Activated T-cell treated with anti-CD3 and anti-CD28 coated beads, Interleukin-2, amount 50 U/mL, for 24 hours (primary cell): ENCODE data around the gene RABGAP1L.
"Not testable (repeated sequence)": the region's sequence is repeated elsewhere in the genome, so short reads cannot be mapped to it uniquely, and the experiment has no call there.

Experiments used
- DNase-seq: peaks from one replicate; pipeline ENCODE4 v3.0.0-alpha.2; 2020
- H3K27ac Mint-ChIP-seq: 2 replicates; pipeline ENCODE4 v1.8.0; 2020; ENCODE audit warnings: mild to moderate bottlenecking, mixed read lengths
- H3K27me3 Mint-ChIP-seq: 2 replicates; pipeline ENCODE4 v1.8.0; 2020; ENCODE audit warnings: mixed read lengths
- H3K36me3 Mint-ChIP-seq: 2 replicates; pipeline ENCODE4 v1.8.0; 2020; ENCODE audit warnings: low read depth, mixed read lengths
- H3K4me1 Mint-ChIP-seq: 2 replicates; pipeline ENCODE4 v1.8.0; 2020; ENCODE audit warnings: low read depth, mixed read lengths
- H3K4me3 Mint-ChIP-seq: 2 replicates; pipeline ENCODE4 v1.8.0; 2020; ENCODE audit warnings: mild to moderate bottlenecking, moderate library complexity, mixed read lengths
- H3K9me3 Mint-ChIP-seq: 2 replicates; pipeline ENCODE4 v1.8.0; 2020; ENCODE audit warnings: mixed read lengths

The RABGAP1L gene

GRCh38 chr1:174626031-174627025 is 467.0 kb downstream of the RABGAP1L start:
- Mint-ChIP-seq H3K4me1 (no peaks in the 10 kb centered on the region), H3K27ac (no peak overlapping the region), H3K36me3 (peaks cover 22% of the 10 kb centered on the region), H3K4me3 (no peak overlapping the region), H3K9me3 (peaks cover 9% of the 10 kb centered on the region), H3K27me3 (no peaks in the 10 kb centered on the region)
- DNase-seq, result no peak

DNA sequence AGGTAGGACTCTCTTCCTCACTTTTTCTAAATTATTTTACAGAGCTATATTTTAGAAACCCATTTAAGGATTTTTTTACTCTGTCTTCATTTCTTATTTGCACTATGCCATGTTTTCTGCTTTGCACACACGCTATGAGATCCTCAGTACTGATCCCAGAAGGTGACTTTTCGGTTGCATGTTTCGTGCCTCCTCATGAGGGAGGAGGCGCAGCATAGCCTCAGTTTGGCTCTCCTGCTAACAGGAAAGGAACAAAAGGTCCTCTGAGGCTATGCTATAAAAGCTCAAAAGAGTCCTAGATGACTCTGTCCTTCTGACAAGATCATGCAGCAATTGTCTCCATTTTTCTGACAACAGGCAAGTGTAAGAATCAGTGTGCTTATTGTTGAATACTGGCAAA is 478.2 kb downstream of the RABGAP1L start:
- Mint-ChIP-seq H3K4me3 (no peak overlapping the region), H3K36me3 (peaks cover 24% of the 10 kb centered on the region), H3K27me3 (no peaks in the 10 kb centered on the region), H3K4me1 (no peaks in the 10 kb centered on the region), H3K9me3 (no peaks in the 10 kb centered on the region), H3K27ac (no peak overlapping the region)
- no peak for DNase-seq

GRCh38 chr1:174639461-174639860 is 480.1 kb downstream of the RABGAP1L start:
- Mint-ChIP-seq H3K27ac (no peak overlapping the region), H3K4me1 (no peaks in the 10 kb centered on the region), H3K27me3 (no peaks in the 10 kb centered on the region), H3K36me3 (peaks cover 21% of the 10 kb centered on the region), H3K9me3 (no peaks in the 10 kb centered on the region), H3K4me3 (no peak overlapping the region)
- no peak for DNase-seq

DNA sequence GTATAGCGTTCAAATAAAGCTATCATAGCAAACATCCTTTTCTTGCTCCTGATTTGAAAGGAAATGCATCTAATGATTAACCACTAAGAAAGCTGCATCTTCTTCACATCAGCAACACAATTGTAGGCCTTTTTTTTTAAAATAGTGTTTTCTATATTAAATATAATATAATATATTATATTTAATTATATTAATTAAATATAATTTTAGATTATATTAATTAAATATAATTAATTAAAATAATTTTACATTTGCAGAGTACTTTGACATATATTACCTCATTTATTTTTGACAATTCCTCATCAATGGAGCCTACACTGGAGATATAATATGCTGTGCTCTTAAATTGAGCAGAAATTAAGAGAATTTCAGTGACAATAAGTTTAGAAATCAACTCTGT is 481.5 kb downstream of the RABGAP1L start:
- Mint-ChIP-seq H3K4me3 (no peak overlapping the region), H3K4me1 (no peaks in the 10 kb centered on the region), H3K27me3 (no peaks in the 10 kb centered on the region), H3K27ac (no peak overlapping the region), H3K9me3 (no peaks in the 10 kb centered on the region), H3K36me3 (peaks cover 27% of the 10 kb centered on the region)
- no peak for DNase-seq

DNA sequence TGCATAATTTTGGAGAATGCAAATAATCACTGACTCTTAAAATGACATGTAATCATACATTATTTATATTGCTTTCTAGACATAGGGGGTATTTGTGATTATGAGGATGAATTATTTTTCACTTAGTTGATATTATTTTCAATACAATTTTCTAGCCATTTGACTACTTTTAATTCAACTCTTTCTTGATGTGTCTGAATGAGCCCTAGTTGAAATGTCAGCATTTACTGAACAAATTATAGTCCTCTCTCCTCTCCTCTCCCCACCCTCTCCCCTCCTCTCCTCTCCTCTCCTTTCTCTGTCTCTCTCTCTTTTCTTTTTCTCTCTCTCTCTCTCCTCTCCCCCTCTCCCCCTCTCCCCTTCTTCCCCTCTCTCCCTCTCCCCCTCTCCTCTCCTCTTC is 483.1 kb downstream of the RABGAP1L start:
- H3K4me1 Mint-ChIP-seq, result no peaks in the 10 kb centered on the region
- peaks cover 20% of the 10 kb centered on the region for H3K36me3 Mint-ChIP-seq
- H3K27ac Mint-ChIP-seq, result no peak overlapping the region
- H3K4me3 Mint-ChIP-seq, result no peak overlapping the region
- H3K9me3 Mint-ChIP-seq, result no peaks in the 10 kb centered on the region
- H3K27me3 Mint-ChIP-seq, result no peaks in the 10 kb centered on the region
- DNase-seq, result no peak

- Mint-ChIP-seq H3K36me3 (peaks cover 14% of the 10 kb centered on the region), H3K9me3 (peaks cover 2% of the 10 kb centered on the region), H3K27me3 (no peaks in the 10 kb centered on the region), H3K27ac (no peak overlapping the region), H3K4me1 (no peaks in the 10 kb centered on the region), H3K4me3 (no peak overlapping the region)
- no peak for DNase-seq
Measured at GRCh38 chr1:174643206-174643605, 483.9 kb downstream of the RABGAP1L start.

- not testable (repeated sequence) for H3K4me3 Mint-ChIP-seq, DNase-seq, H3K4me1 Mint-ChIP-seq, H3K27ac Mint-ChIP-seq, H3K27me3 Mint-ChIP-seq, H3K9me3 Mint-ChIP-seq
- peaks cover 28% of the 10 kb centered on the region for H3K36me3 Mint-ChIP-seq
Measured at GRCh38 chr1:174649572-174649971, 490.3 kb downstream of the RABGAP1L start.

GRCh38 chr1:174652569-174653280 is 493.4 kb downstream of the RABGAP1L start:
- no peak overlapping the region for H3K4me3 Mint-ChIP-seq

DNA sequence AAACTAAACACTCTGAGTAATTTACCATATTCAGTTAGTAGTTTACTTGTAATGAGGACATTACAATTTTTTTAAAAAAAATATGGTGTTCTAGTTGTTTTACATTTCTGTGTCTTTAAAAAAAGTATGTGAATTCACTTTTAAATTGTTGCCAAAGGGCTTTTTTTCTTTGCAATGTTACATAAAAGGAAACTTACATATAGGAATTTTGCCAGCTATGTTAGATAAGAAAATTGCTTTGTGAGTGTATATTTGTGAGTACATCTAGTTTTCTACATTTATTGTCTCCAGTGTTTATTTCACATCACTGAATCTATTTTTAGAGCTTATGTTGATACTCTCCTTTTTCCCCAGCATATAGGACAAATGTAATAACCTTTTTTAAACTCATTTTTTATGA is 495.2 kb downstream of the RABGAP1L start:
- Mint-ChIP-seq H3K27ac (no peak overlapping the region), H3K4me1 (no peaks in the 10 kb centered on the region), H3K9me3 (peaks cover 13% of the 10 kb centered on the region), H3K36me3 (peaks cover 25% of the 10 kb centered on the region), H3K27me3 (no peaks in the 10 kb centered on the region), H3K4me3 (no peak overlapping the region)
- no peak for DNase-seq

More at GRCh38 chr1:174652569-174653280, 493.4 kb downstream of the RABGAP1L start:
- no peaks in the 10 kb centered on the region for H3K4me1 Mint-ChIP-seq
- peaks cover 19% of the 10 kb centered on the region for H3K9me3 Mint-ChIP-seq
- H3K36me3 Mint-ChIP-seq, result peaks cover 34% of the 10 kb centered on the region
- H3K27ac Mint-ChIP-seq, result no peak overlapping the region
- no peaks in the 10 kb centered on the region for H3K27me3 Mint-ChIP-seq
- no peak for DNase-seq

GRCh38 chr1:174656409-174657059 is 497.2 kb downstream of the RABGAP1L start:
- peaks cover 22% of the 10 kb centered on the region for H3K36me3 Mint-ChIP-seq
- H3K9me3 Mint-ChIP-seq, result peaks cover 13% of the 10 kb centered on the region
- H3K27ac Mint-ChIP-seq, result no peak overlapping the region
- no peak overlapping the region for H3K4me3 Mint-ChIP-seq
- no peak for DNase-seq
- H3K4me1 Mint-ChIP-seq, result no peaks in the 10 kb centered on the region
- H3K27me3 Mint-ChIP-seq, result no peaks in the 10 kb centered on the region

DNA sequence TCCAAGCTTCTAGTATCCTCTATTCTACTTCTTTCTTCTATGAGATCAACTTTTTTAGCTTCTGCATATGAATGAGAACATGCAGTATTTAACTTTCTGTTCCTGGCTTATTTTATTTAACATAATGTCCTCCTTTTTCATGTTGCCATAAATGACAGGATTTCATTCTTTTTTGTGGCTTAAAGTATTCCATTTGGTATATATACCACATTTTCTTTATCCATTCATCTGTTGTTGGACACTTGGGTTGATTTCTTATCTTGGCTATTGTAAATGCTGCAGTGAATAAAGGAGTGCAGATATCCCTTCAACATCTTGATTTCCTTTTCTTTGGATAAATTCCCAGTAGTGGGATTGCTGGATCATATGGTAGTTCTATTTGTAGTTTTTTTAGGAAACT is 498.1 kb downstream of the RABGAP1L start:
- Mint-ChIP-seq H3K27me3 (no peaks in the 10 kb centered on the region), H3K4me1 (no peaks in the 10 kb centered on the region), H3K4me3 (no peak overlapping the region), H3K36me3 (peaks cover 14% of the 10 kb centered on the region), H3K27ac (no peak overlapping the region), H3K9me3 (peaks cover 13% of the 10 kb centered on the region)
- no peak for DNase-seq

- H3K9me3 Mint-ChIP-seq, result peaks cover 13% of the 10 kb centered on the region
- DNase-seq, result no peak
- H3K4me1 Mint-ChIP-seq, result no peaks in the 10 kb centered on the region
- H3K4me3 Mint-ChIP-seq, result no peak overlapping the region
- H3K36me3 Mint-ChIP-seq, result peaks cover 12% of the 10 kb centered on the region
- no peaks in the 10 kb centered on the region for H3K27me3 Mint-ChIP-seq
- no peak overlapping the region for H3K27ac Mint-ChIP-seq
Measured at GRCh38 chr1:174657893-174658292, 498.6 kb downstream of the RABGAP1L start.

GRCh38 chr1:174659823-174660222 is 500.5 kb downstream of the RABGAP1L start:
- no peak overlapping the region for H3K27ac Mint-ChIP-seq
- no peak for DNase-seq
- no peaks in the 10 kb centered on the region for H3K27me3 Mint-ChIP-seq
- peaks cover 13% of the 10 kb centered on the region for H3K9me3 Mint-ChIP-seq
- no peak overlapping the region for H3K4me3 Mint-ChIP-seq
- H3K4me1 Mint-ChIP-seq, result no peaks in the 10 kb centered on the region
- peaks cover 14% of the 10 kb centered on the region for H3K36me3 Mint-ChIP-seq

- Mint-ChIP-seq H3K4me3 (no peak overlapping the region), H3K36me3 (peaks cover 12% of the 10 kb centered on the region), H3K9me3 (peaks cover 9% of the 10 kb centered on the region), H3K4me1 (no peaks in the 10 kb centered on the region), H3K27ac (no peak overlapping the region), H3K27me3 (no peaks in the 10 kb centered on the region)
- no peak for DNase-seq
Measured at GRCh38 chr1:174660476-174660875, 501.2 kb downstream of the RABGAP1L start.
